Liver (tissue), 9 donors: ENCODE results near the gene TOP1. TPM values are rescaled to one million over a fixed set of nuclear protein-coding genes. Genes with fewer than 3 reads are reported as not detected.

Experiments
- DNase-seq: peaks from one replicate; pipeline ENCODE4 v3.0.0-alpha.2; 2017; ENCODE audit warnings: low spot score
- H3K27ac ChIP-seq, 2 donors: one replicate each; pipeline ENCODE4 v1.7.0; 2013; ENCODE audit warnings: inconsistent platforms in 2 of 2, low read length in 2 of 2, control low read depth in 1 of 2, low read depth in 1 of 2, mild to moderate bottlenecking in 1 of 2
- H3K27me3 ChIP-seq, 4 donors: one replicate each; pipeline versions ENCODE4 v1.6.1 to v1.7.0; 2013; ENCODE audit warnings: low read length in 3 of 4, inconsistent platforms in 1 of 4, mild to moderate bottlenecking in 1 of 4, moderate library complexity in 1 of 4; ENCODE audit not compliant: control insufficient read depth in 4 of 4, insufficient read depth in 4 of 4
- H3K36me3 ChIP-seq, 4 donors: one replicate each; pipeline versions ENCODE4 v1.6.1 to v1.7.0; 2013; ENCODE audit warnings: low read length in 3 of 4, mild to moderate bottlenecking in 3 of 4, low read depth in 1 of 4, moderate library complexity in 1 of 4; ENCODE audit not compliant: control insufficient read depth in 4 of 4, insufficient read depth in 3 of 4
- H3K4me1 ChIP-seq, 4 donors: one replicate each; pipeline versions ENCODE4 v1.6.1 to v1.7.0; 2013; ENCODE audit warnings: low read length in 3 of 4, mild to moderate bottlenecking in 3 of 4, moderate library complexity in 1 of 4; ENCODE audit not compliant: control insufficient read depth in 4 of 4, insufficient read depth in 4 of 4
- H3K4me3 ChIP-seq, 3 donors: one replicate each; pipeline versions ENCODE4 v1.6.1 to v1.7.0; 2013; ENCODE audit warnings: low read length in 3 of 3, control low read depth in 1 of 3, low read depth in 1 of 3, mild to moderate bottlenecking in 1 of 3
- H3K9ac ChIP-seq, 2 donors: one replicate each; pipeline ENCODE4 v1.7.0; 2013; ENCODE audit warnings: low read length in 2 of 2, mild to moderate bottlenecking in 2 of 2, moderate library complexity in 2 of 2, control low read depth in 1 of 2, low read depth in 1 of 2
- H3K9me3 ChIP-seq, 4 donors: one replicate each; pipeline versions ENCODE4 v1.6.1 to v1.7.0; 2013; ENCODE audit warnings: low read length in 3 of 4; ENCODE audit not compliant: control insufficient read depth in 4 of 4
- ATF3 ChIP-seq: IDR thresholded peaks from 2 replicates; pipeline ENCODE4 v1.6.1; 2016; ENCODE audit warnings: antibody characterized with exemption
- CTCF ChIP-seq: fragments of 150-350 bp; IDR thresholded peaks from 2 replicates; pipeline ENCODE4 v1.5.1; 2017; ENCODE audit warnings: improper control_type of control experiment, low read depth, low read length; ENCODE audit not compliant: missing input control
- EGR1 ChIP-seq, 2 donors: IDR thresholded peaks; 2 replicates each; pipeline ENCODE4 v1.6.1; 2016 to 2018; ENCODE audit warnings: antibody characterized with exemption in 2 of 2, low read depth in 2 of 2
- FOXA1 ChIP-seq: IDR thresholded peaks from 2 replicates; pipeline ENCODE4 v1.6.1; 2016; ENCODE audit warnings: antibody characterized with exemption
- HNF4A ChIP-seq, 2 donors: conservative IDR thresholded peaks; 2 replicates each; pipeline ENCODE4 v1.6.1; 2016; ENCODE audit warnings: antibody characterized with exemption in 2 of 2, mild to moderate bottlenecking in 2 of 2
- HNF4G ChIP-seq: IDR thresholded peaks from 2 replicates; pipeline ENCODE4 v1.6.1; 2016; ENCODE audit warnings: antibody characterized with exemption
- JUND ChIP-seq, 2 donors: IDR thresholded peaks; 2 replicates each; pipeline ENCODE4 v1.6.1; 2016; ENCODE audit warnings: antibody characterized with exemption in 2 of 2
- MAX ChIP-seq: IDR thresholded peaks from 2 replicates; pipeline ENCODE4 v1.6.1; 2016; ENCODE audit warnings: antibody characterized with exemption
- NR2F2 ChIP-seq: IDR thresholded peaks from 2 replicates; pipeline ENCODE4 v1.6.1; 2016; ENCODE audit warnings: antibody characterized with exemption
- RAD21 ChIP-seq, 2 donors: IDR thresholded peaks; 2 replicates each; pipeline ENCODE4 v1.6.1; 2016; ENCODE audit warnings: antibody characterized with exemption in 2 of 2, mild to moderate bottlenecking in 2 of 2
- REST ChIP-seq: IDR thresholded peaks from 2 replicates; pipeline ENCODE4 v1.6.1; 2016; ENCODE audit warnings: antibody characterized with exemption, mild to moderate bottlenecking
- RXRA ChIP-seq, 2 donors: IDR thresholded peaks; 2 replicates each; pipeline ENCODE4 v1.6.1; 2017 to 2018; ENCODE audit warnings: antibody characterized with exemption in 2 of 2, mild to moderate bottlenecking in 1 of 2
- SP1 ChIP-seq: IDR thresholded peaks from 2 replicates; pipeline ENCODE4 v1.6.1; 2018; ENCODE audit warnings: antibody characterized with exemption, mild to moderate bottlenecking
- TAF1 ChIP-seq: conservative IDR thresholded peaks from 2 replicates; pipeline ENCODE4 v1.6.1; 2016; ENCODE audit warnings: antibody characterized with exemption, mild to moderate bottlenecking
- ZBTB33 ChIP-seq: IDR thresholded peaks from 2 replicates; pipeline ENCODE4 v1.6.1; 2016; ENCODE audit warnings: antibody characterized with exemption
- WGBS: extraction: QIAGEN DNeasy Blood & Tissue Kit; methylation state at CpG from one replicate; pipeline ENCODE4 v1.1.7; 2013; 5-methylcytosine and 5-hydroxymethylcytosine counted together
- polyA plus RNA-seq, 2 donors: library from polyadenylated mRNA; stranded (reverse) in 1 of 2; unstranded in 1 of 2; fragments of 200-250 nt in 1 of 2; fragments of >200 nt in 1 of 2; fragmentation: Nextera tagmentation in 1 of 2; extraction: Ambion mirVana in 1 of 2; gene quantifications; one replicate each; pipeline versions ENCODE4 v1.2.1 to v1.2.3, GENCODE V29; 2013 to 2015
- total RNA-seq, 2 donors: library from RNA; depleted of rRNA; stranded (reverse); fragments of >200 nt; gene quantifications; one replicate each; pipeline ENCODE4 v1.2.3, GENCODE V29; 2014
- donor health status: healthy.
- donor health status: healthy.
- donor health status: healthy.
- donor health status: healthy.
- donor health status: healthy.

TOP1 gene
- total and polyA plus RNA-seq, 4 donors: 13.7 to 62.1 (median 19.4) TPM

GRCh38 chr20:41006936-41007474 is 21.6 kb upstream of the TOP1 start:
- peaks cover 0 to 5% (median 2%) of the 10 kb centered on the region in 4 donors for H3K9me3 ChIP-seq
- H3K36me3 ChIP-seq: no peaks in the 10 kb centered on the region
- WGBS: 87% methylated on average over 2 of the region's 2 CpGs
- H3K4me1 ChIP-seq: peaks cover 0 to 4% (median 1%) of the 10 kb centered on the region in 4 donors
- H3K4me3 ChIP-seq: no peak overlapping the region
- TF ChIP-seq RXRA (IDR thresholded peaks at IDR 0.05) (no peak), JUND (IDR thresholded peaks at IDR 0.05) (no peak), HNF4A (conservative IDR thresholded peaks at IDR 0.05) (no peak), TAF1 (no peak), HNF4G (no peak), RAD21 (IDR thresholded peaks at IDR 0.05) (no peak), ZBTB33 (no peak), REST (no peak), ATF3 (no peak), SP1 (no peak), NR2F2 (no peak), EGR1 (IDR thresholded peaks at IDR 0.05; ENCODE audit: low read depth in 2 of 2) (no peak), MAX (no peak)
- no peaks in the 10 kb centered on the region for H3K27me3 ChIP-seq
- H3K27ac ChIP-seq: no peak overlapping the region
- DNase-seq: no peak
- no peak overlapping the region for H3K9ac ChIP-seq

GRCh38 chr20:41007481-41007880 is 21.1 kb upstream of the TOP1 start:
- no peaks in the 10 kb centered on the region for H3K27me3 ChIP-seq
- no peak for DNase-seq
- H3K9me3 ChIP-seq: peaks cover 0 to 5% (median 2%) of the 10 kb centered on the region in 4 donors
- no peak for TF ChIP-seq CTCF
- TF ChIP-seq ATF3: no peak
- no peak for TF ChIP-seq FOXA1
- no peak overlapping the region for H3K27ac ChIP-seq
- WGBS: 85% methylated on average over 3 of the region's 3 CpGs
- peaks cover 0 to 4% (median 1%) of the 10 kb centered on the region in 4 donors for H3K4me1 ChIP-seq
- no peaks in the 10 kb centered on the region for H3K36me3 ChIP-seq
- no peak overlapping the region for H3K9ac ChIP-seq
- no peak overlapping the region for H3K4me3 ChIP-seq
